ENCODE measurements around the gene OR4K15. TPM values are rescaled to one million over a fixed set of nuclear protein-coding genes. Genes with fewer than 3 reads are reported as not detected.

The OR4K15 gene
- total RNA-seq, 1 experiment from 2014 or later, result not detected

GRCh38 chr14:20008156-20008555 is 32.8 kb downstream of the OR4K15 start:
- no peak for TF ChIP-seq CTCF (conservative IDR thresholded peaks at IDR 0.05)
- Histone ChIP-seq H2BK120ac (ENCODE audit: low read depth, low read length, poor library complexity, severe bottlenecking) (no peak overlapping the region), H3K4me2 (ENCODE audit: insufficient read depth, insufficient read length, low read length) (no peak overlapping the region), H4K5ac (ENCODE audit: insufficient read length, low read depth, low read length) (no peak overlapping the region), H2BK20ac (ENCODE audit: low read depth, low read length, poor library complexity, severe bottlenecking) (no peak overlapping the region), H3K23ac (ENCODE audit: insufficient read length, low read depth, low read length) (no peak overlapping the region), H3K56ac (ENCODE audit: insufficient read length, low read depth, low read length) (no peak overlapping the region), H4K91ac (ENCODE audit: insufficient read length, low read depth, low read length) (no peak overlapping the region), H3K27ac (ENCODE audit: insufficient read length, low read depth, low read length) (no peak overlapping the region), H3K79me1 (ENCODE audit: insufficient read depth, low read depth, low read length, poor library complexity, severe bottlenecking) (no peaks in the 10 kb centered on the region), H3K4ac (ENCODE audit: low read depth, low read length) (no peak overlapping the region), H2BK12ac (ENCODE audit: insufficient read length, low read depth, low read length) (no peak overlapping the region), H2AFZ (ENCODE audit: low read length) (no peak overlapping the region), H3K18ac (ENCODE audit: insufficient read length, low read depth, low read length) (no peak overlapping the region), H2AK5ac (ENCODE audit: insufficient read length, low read length) (no peak overlapping the region), H4K8ac (replicated peaks; ENCODE audit: insufficient read length, low read depth, low read length) (no peak overlapping the region), H2BK5ac (ENCODE audit: insufficient read length, low read length) (no peak overlapping the region), H3K27me3 (ENCODE audit: insufficient read depth, low read length) (no peaks in the 10 kb centered on the region), H3K4me1 (ENCODE audit: insufficient read depth, low read length) (no peaks in the 10 kb centered on the region), H3T11ph (ENCODE audit: low read length) (no peak overlapping the region), H3K14ac (ENCODE audit: insufficient read depth, low read length) (no peak overlapping the region), H3K79me2 (ENCODE audit: insufficient read depth, low read length) (no peaks in the 10 kb centered on the region), H2BK15ac (ENCODE audit: low read depth, low read length) (no peak overlapping the region), H4K20me1 (ENCODE audit: control insufficient read depth, insufficient read depth, insufficient read length) (no peaks in the 10 kb centered on the region), H3K9me3 (ENCODE audit: control insufficient read depth, low read depth, low read length) (peaks cover 49% of the 10 kb centered on the region), H3K9ac (ENCODE audit: extremely low read depth, insufficient read length, low read length) (no peak overlapping the region), H3K23me2 (ENCODE audit: insufficient read length, low read depth, low read length, poor library complexity, severe bottlenecking) (no peaks in the 10 kb centered on the region)
- peaks cover 3 to 15% (median 8%) of the 10 kb centered on the region in 3 experiments; a peak in 6 of 7 replicates for H3K36me3 Mint-ChIP-seq (ENCODE audit: insufficient read depth in 1 of 3, low read depth in 3 of 3)
- H3K4me1 Mint-ChIP-seq, result no peaks in the 10 kb centered on the region
- no peaks in the 10 kb centered on the region; the same call in 1 of the 2 replicates for H3K27me3 Mint-ChIP-seq (ENCODE audit: low read depth)
- peaks cover 80 to 82% of the 10 kb centered on the region in 2 experiments for H3K9me3 Mint-ChIP-seq
- H3K4me3 Mint-ChIP-seq, result no peak overlapping the region
- no peak for DNase-seq
- H3K27ac Mint-ChIP-seq, result no peak overlapping the region
